Loucy (cell line): ENCODE data around the gene FASTKD3.

Source experiments
- CTCF ChIP-seq: fragments of 200-600 bp; sonication (generic); conservative IDR thresholded peaks from 2 replicates; pipeline ENCODE4 v1.5.1; 2014; ENCODE audit warnings: mild to moderate bottlenecking, antibody characterized with exemption, low read length
- EZH2phosphoT487 ChIP-seq: fragments of 200-600 bp; IDR thresholded peaks from 2 replicates; pipeline ENCODE4 v1.6.1; 2018; ENCODE audit warnings: antibody characterized with exemption, mild to moderate bottlenecking, moderate library complexity, borderline replicate concordance

GRCh38 chr5:7871653-7872052, 2.8 kb upstream of the FASTKD3 start:
- TF ChIP-seq CTCF (no peak), EZH2phosphoT487 (no peak)
